K562 (cell line): ENCODE measurements around the gene NCKIPSD. TPM values are rescaled to one million over a fixed set of nuclear protein-coding genes. Genes with fewer than 3 reads are reported as not detected.
"Not testable (repeated sequence)": the region's sequence is repeated elsewhere in the genome, so short reads cannot be mapped to it uniquely, and the experiment has no call there.

Experiments used
- ATAC-seq: fragments of 200-7000 bp; cut with Tn5 transposase; 3 replicates; pipeline ENCODE4 v1.9.1; 2020; ENCODE audit warnings: moderate library complexity
- BruUV-seq: library from RNA; stranded (reverse); fragments of 400-500 nt; replicated peaks from 2 replicates; lab custom pipeline; 2021; lab: Mats Ljungman, UMichigan
- CTCF ChIA-PET: fragments of 300-600 bp; formaldehyde crosslinking; extraction: SDS; loops from one replicate; lab custom pipeline; 2021; ENCODE audit warnings: low intra/inter-chr PET ratio; lab: Yijun Ruan, JAX
- POLR2A ChIA-PET: fragments of 300-600, 350-650 bp; sonication (Branson Sonifier 250); formaldehyde crosslinking; extraction: SDS; loops from one replicate; lab custom pipeline; 2021; ENCODE audit warnings: antibody characterized with exemption, inconsistent platforms; lab: Yijun Ruan, JAX
- DNase-seq, 4 experiments: peaks; one replicate each; pipeline versions ENCODE4 v3.0.0 to v3.0.0-alpha.2; 2011 to 2018; ENCODE audit warnings: low spot score in 3 of 4, mixed read lengths in 3 of 4; ENCODE audit errors: extremely low read depth in 1 of 4
- FAIRE-seq: peaks from 2 replicates; lab custom pipeline; 2011; peaks lifted over from hg19 to GRCh38; lab: Jason Lieb, UNC
- H2AFZ ChIP-seq: 2 replicates; pipeline ENCODE4 v1.6.0; 2011; ENCODE audit warnings: low read depth, low read length, control low read depth, inconsistent platforms
- H3K27ac ChIP-seq: fragments of 200-600 bp; 3 replicates; pipeline ENCODE4 v1.8.0; 2011; ENCODE audit warnings: low read depth, mild to moderate bottlenecking, control low read depth, inconsistent platforms, low read length, moderate library complexity, mixed read lengths; ENCODE audit errors: extremely low read depth
- H3K27me3 ChIP-seq, 2 experiments: fragments of 300-600 bp in 1 of 2; 2 replicates in 1 of 2; 3 replicates in 1 of 2; pipeline versions ENCODE4 v1.6.0 to v1.8.0; 2011; ENCODE audit warnings: inconsistent platforms in 2 of 2, low read length in 2 of 2, mild to moderate bottlenecking in 1 of 2, mixed read lengths in 1 of 2, moderate library complexity in 1 of 2; ENCODE audit not compliant: control insufficient read depth in 2 of 2, insufficient read depth in 2 of 2
- H3K36me3 ChIP-seq: fragments of 300-600 bp; 3 replicates; pipeline ENCODE4 v1.8.0; 2011; ENCODE audit warnings: mild to moderate bottlenecking, low read length, inconsistent platforms; ENCODE audit not compliant: control insufficient read depth, insufficient read depth
- H3K4me1 ChIP-seq, 2 experiments: fragments of 200-600 bp in 1 of 2; replicated peaks in 1 of 2; 2 replicates in 1 of 2; 3 replicates in 1 of 2; pipeline versions ENCODE4 v1.5.1 to v1.8.0; 2011; ENCODE audit warnings: inconsistent platforms in 2 of 2, low read length in 2 of 2, mild to moderate bottlenecking in 1 of 2, mixed read lengths in 1 of 2, moderate library complexity in 1 of 2; ENCODE audit not compliant: control insufficient read depth in 2 of 2, insufficient read depth in 2 of 2
- H3K4me2 ChIP-seq: 2 replicates; pipeline ENCODE4 v1.6.1; 2011; ENCODE audit warnings: low read length, control low read depth, inconsistent platforms, mixed read lengths; ENCODE audit not compliant: insufficient read depth
- H3K4me3 ChIP-seq: fragments of 200-600 bp; sonication (generic), shearing (Covaris generic); 2 replicates; pipeline ENCODE4 v1.5.1; 2016; ENCODE audit warnings: control low read depth, inconsistent platforms
- H3K79me2 ChIP-seq: fragments of 200-600 bp; 3 replicates; pipeline ENCODE4 v1.8.0; 2011; ENCODE audit warnings: low read length, inconsistent platforms; ENCODE audit not compliant: control insufficient read depth, insufficient read depth
- H3K9ac ChIP-seq, 2 experiments: 2 replicates each; pipeline versions ENCODE4 v1.6.0 to v1.6.1; 2011; ENCODE audit warnings: low read depth in 2 of 2, low read length in 2 of 2, control low read depth in 1 of 2, inconsistent platforms in 1 of 2, mild to moderate bottlenecking in 1 of 2, mixed read lengths in 1 of 2; ENCODE audit not compliant: insufficient read depth in 1 of 2
- H3K9me1 ChIP-seq: one replicate; pipeline ENCODE4 v1.6.0; 2011; ENCODE audit warnings: inconsistent platforms, mild to moderate bottlenecking, low read length, moderate library complexity; ENCODE audit not compliant: control insufficient read depth, insufficient read depth
- H3K9me3 ChIP-seq: replicated peaks from 2 replicates; pipeline ENCODE4 v1.5.1; 2011; ENCODE audit warnings: low read depth, low read length, inconsistent platforms; ENCODE audit not compliant: control insufficient read depth, insufficient read depth
- H4K20me1 ChIP-seq: replicated peaks from 2 replicates; pipeline ENCODE4 v1.6.1; 2011; ENCODE audit warnings: low read length, inconsistent platforms, mixed read lengths; ENCODE audit not compliant: control insufficient read depth, insufficient read depth
- CBX1 ChIP-seq: sonication (generic); IDR thresholded peaks from 2 replicates; pipeline ENCODE4 v1.6.1; 2016; ENCODE audit warnings: antibody characterized with exemption, low read depth, mild to moderate bottlenecking
- CXXC5 ChIP-seq: fragments of 250-450 bp; sonication (Bioruptor Pico); IDR thresholded peaks from 2 replicates; pipeline ENCODE4 v1.8.0; 2022; ENCODE audit warnings: inconsistent platforms, mild to moderate bottlenecking, moderate library complexity
- DMBX1 ChIP-seq: fragments of 250-450 bp; sonication (Bioruptor Pico); IDR thresholded peaks from 2 replicates; pipeline ENCODE4 v1.8.0; 2022; ENCODE audit warnings: inconsistent platforms, mild to moderate bottlenecking, moderate library complexity, borderline replicate concordance
- FOXJ2 ChIP-seq: fragments of 200-800 bp; sonication (Bioruptor generic); IDR thresholded peaks from 2 replicates; pipeline ENCODE4 v1.6.1; 2016; ENCODE audit warnings: missing genetic modification characterization, missing compliant biosample characterization
- GABPA ChIP-seq: fragments of 200-800 bp; sonication (Bioruptor generic); conservative IDR thresholded peaks from 2 replicates; pipeline ENCODE4 v1.6.1; 2016; ENCODE audit warnings: low read depth, missing genetic modification characterization, missing compliant biosample characterization
- GATAD2A ChIP-seq: fragments of 450-650 bp; IDR thresholded peaks from 2 replicates; pipeline ENCODE4 v1.6.1; 2017
- MAZ ChIP-seq, 2 experiments: fragments of 450-650 bp in 1 of 2; sonication (generic) in 1 of 2; formaldehyde crosslinking; IDR thresholded peaks in 1 of 2; conservative IDR thresholded peaks in 1 of 2; 2 replicates each; pipeline versions ENCODE4 v1.4.0 to v1.5.0; 2020; ENCODE audit warnings: mild to moderate bottlenecking in 1 of 2, missing genetic modification reagents in 1 of 2
- NR2C2 ChIP-seq, 2 experiments: fragments of 200-800 bp in 1 of 2; sonication (Bioruptor generic) in 1 of 2; sonication (generic) in 1 of 2; formaldehyde crosslinking in 1 of 2; IDR thresholded peaks; 2 replicates each; pipeline versions ENCODE4 v1.6.1 to v1.8.0; 2016 to 2022; ENCODE audit warnings: mild to moderate bottlenecking in 1 of 2, missing compliant biosample characterization in 1 of 2, missing genetic modification characterization in 1 of 2, missing genetic modification reagents in 1 of 2
- PHF8 ChIP-seq: fragments of 200-600 bp; sonication (generic); IDR thresholded peaks from 2 replicates; pipeline ENCODE4 v1.6.1; 2012; ENCODE audit warnings: mixed run types, mild to moderate bottlenecking, inconsistent platforms, low read length, moderate library complexity, borderline replicate concordance
- ZFX ChIP-seq: sonication (generic); formaldehyde crosslinking; IDR thresholded peaks from 2 replicates; pipeline ENCODE4 v1.8.0; 2022; ENCODE audit warnings: mild to moderate bottlenecking, missing genetic modification reagents, moderate library complexity
- ZNF695 ChIP-seq: fragments of 450-650 bp; formaldehyde crosslinking; IDR thresholded peaks from 2 replicates; pipeline ENCODE4 v1.4.0; 2020; ENCODE audit warnings: mild to moderate bottlenecking, moderate library complexity
- WGBS: fragments of 100-300 bp; shearing (Covaris generic); methylation state at CpG from one replicate; pipeline ENCODE4 v1.1.6; 2016; ENCODE audit warnings: low coverage, mixed read lengths; ENCODE audit not compliant: insufficient coverage; ENCODE audit errors: missing lambda C conversion rate; 5-methylcytosine and 5-hydroxymethylcytosine counted together
- in situ Hi-C: fragments of 300-500 bp; cut with MboI; formaldehyde crosslinking; loops from 4 replicates; pipeline ENCODE4 v1.15.0; 2018; ENCODE audit warnings: inconsistent platforms, mixed read lengths
- intact Hi-C: fragments of 100-400 bp; cut with micrococcal nuclease; formaldehyde crosslinking; loops from 2 replicates; pipeline ENCODE4 v1.14.2; 2022
- polyA plus RNA-seq, 8 experiments: library from polyadenylated mRNA; depleted of rRNA in 4 of 8; stranded (reverse) in 5 of 8; unstranded in 3 of 8; fragments of >200 nt; fragmentation: Nextera tagmentation in 2 of 8; fragmentation: Illumina TruSeq in 1 of 8; extraction: Ambion mirVana in 2 of 8; extraction: Trizol in 1 of 8; gene quantifications; 2 replicates each; pipeline versions ENCODE4 v1.2.1 to v1.2.3, GENCODE V29; 2011 to 2014; ENCODE audit warnings: inconsistent platforms in 1 of 8, missing spikeins in 1 of 8
- total RNA-seq, 7 experiments: library from RNA; depleted of rRNA in 6 of 7; stranded (reverse); fragments of >200 nt in 6 of 7; fragmentation: Illumina TruSeq in 2 of 7; extraction: Trizol in 2 of 7; gene quantifications; 2 replicates each; pipeline versions ENCODE4 v1.2.1 to v1.2.3, GENCODE V29; 2011 to 2021; ENCODE audit warnings: low replicate concordance in 1 of 7
- TF ChIP-seq, protein P1 (sequence below): fragments of 250-450 bp; sonication (Bioruptor Pico); IDR thresholded peaks from 2 replicates; pipeline ENCODE4 v1.4.0; 2020; ENCODE audit warnings: mild to moderate bottlenecking, moderate library complexity

The NCKIPSD gene
- total and polyA plus RNA-seq, 9 of the 15 experiments (the other 6 are each of a cell fraction or from before 2014, with no cell fraction given), result 0.49 to 24.4 (median 12.3) TPM

DNA sequence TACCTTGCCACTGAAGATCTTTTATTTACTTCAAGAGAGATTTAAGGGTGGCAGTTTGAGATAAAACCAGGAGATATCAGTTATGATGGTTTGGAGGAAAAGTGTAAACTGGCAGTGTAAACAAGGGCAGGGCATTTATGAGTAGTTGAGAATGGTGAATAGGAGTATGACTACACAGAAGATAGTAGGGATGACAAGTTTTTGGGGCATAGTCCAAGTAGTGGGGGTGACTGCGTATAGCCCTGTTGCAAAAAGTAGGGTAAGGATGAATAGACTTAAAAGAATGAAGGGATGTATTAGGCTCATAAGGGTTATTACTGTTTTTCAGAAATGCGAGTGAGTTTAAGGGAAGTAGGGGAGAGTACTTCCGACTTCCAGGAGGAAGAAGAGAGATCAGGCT lies 37.6 kb upstream of the NCKIPSD start:
- FAIRE-seq, H3K9me1 ChIP-seq, BruUV-seq, H3K4me1 ChIP-seq, H3K9me3 ChIP-seq, H3K27me3 ChIP-seq, H3K9ac ChIP-seq, intact Hi-C loops, H3K4me3 ChIP-seq, H4K20me1 ChIP-seq, in situ Hi-C loops, CTCF ChIA-PET, H3K79me2 ChIP-seq, H3K27ac ChIP-seq, H3K4me2 ChIP-seq, H3K36me3 ChIP-seq, POLR2A ChIA-PET, DNase-seq, ATAC-seq: not testable (repeated sequence)
- H2AFZ ChIP-seq, result 0 out of 2 replicates have a peak overlapping the region, but pooled peaks have one; percentile 9
- 46% methylated on average over 3 of the region's 3 CpGs for WGBS

DNA sequence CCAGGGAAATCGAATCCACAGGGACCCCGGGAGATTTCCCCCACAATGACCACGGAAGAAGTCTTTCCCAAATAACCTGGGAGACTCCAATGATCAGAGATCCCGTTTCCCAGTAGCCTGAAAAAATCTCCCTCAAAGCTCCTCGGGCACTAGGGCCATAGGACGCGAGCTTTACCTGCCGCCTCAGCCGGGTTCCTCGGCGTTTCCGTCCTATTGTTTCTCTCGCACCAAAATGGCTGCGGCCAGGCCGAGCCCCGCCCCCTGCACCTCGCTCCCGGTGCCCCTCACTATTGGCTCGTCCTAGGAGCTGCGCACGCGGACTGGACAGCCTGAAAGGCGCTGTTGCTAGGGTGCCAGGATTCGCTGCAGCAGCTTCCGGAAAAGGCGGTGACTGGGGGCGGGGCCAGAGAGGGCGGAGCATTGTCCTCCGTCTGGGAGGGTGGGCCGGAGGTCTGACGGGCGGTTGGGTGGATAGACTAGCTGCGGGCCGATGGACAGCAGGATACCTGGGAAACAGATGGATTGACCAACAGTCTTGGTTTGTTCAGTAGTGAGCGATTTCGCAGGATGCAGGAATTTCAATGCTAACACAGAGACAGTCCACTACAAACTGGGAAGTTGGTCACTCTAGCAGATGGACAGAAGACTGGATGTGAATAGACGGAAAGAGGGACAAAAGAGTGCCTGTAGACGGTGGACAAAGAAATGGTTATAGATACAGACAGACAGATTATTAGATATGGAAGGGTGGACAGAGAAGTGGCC lies 31.4 kb upstream of the NCKIPSD start, which contains the start of gene IP6K2:
Gene IP6K2, minus strand, starts transcription at position 240 of the 765 bp plus-strand sequence. CDS start 21,930 bp downstream, outside the sequence.
- H3K4me3 ChIP-seq, result peak within 1 kb of the TSS; percentile 98
- no peaks in the 10 kb centered on the region for H3K9me3 ChIP-seq
- no peaks in the 10 kb centered on the region for H4K20me1 ChIP-seq
- WGBS, result 5% methylated on average over 23 of the region's 38 CpGs
- H3K9ac ChIP-seq, result peak within 1 kb of the TSS; percentile 97 to 98
- peaks cover 27% of the 10 kb centered on the region for H3K36me3 ChIP-seq
- BruUV-seq, result no TSS peak
- intact Hi-C loops, result loop anchor here (1.0 kb wide), 1 partner anchor 23 kb away; no protein-coding TSS in a partner anchor
- peak within 1 kb of the TSS; percentile 96 for H2AFZ ChIP-seq
- ChIA-PET POLR2A (interaction anchor here (0.5 to 2.3 kb wide), 8 partner anchors 9 to 545 kb away, joined by 3 to 13 read pairs (median 4); partner anchors contain the start of gene ARIH2), CTCF (no interaction called here)
- peak within 1 kb of the TSS; percentile 91 for H3K4me2 ChIP-seq
- FAIRE-seq, result peak; percentile 97
- H3K27me3 ChIP-seq, result no peaks in the 10 kb centered on the region
- H3K79me2 ChIP-seq, result peaks cover 48% of the 10 kb centered on the region
- ATAC-seq, result peak; percentile 100
- peaks cover 3 to 9% of the 10 kb centered on the region in 2 experiments; a peak in 4 of 5 replicates for H3K4me1 ChIP-seq
- H3K9me1 ChIP-seq, result no peaks in the 10 kb centered on the region
- in situ Hi-C loops, result no loop called here
- peak within 1 kb of the TSS; percentile 98 for H3K27ac ChIP-seq
- DNase-seq, result peak; percentile 91 to 96 (median 94)
- no peak for TF ChIP-seq GATAD2A
- TF ChIP-seq ZFX (CRISPR knock-in tag), result peak; percentile 56
- peak; percentile 87 for TF ChIP-seq PHF8
- no peak for TF ChIP-seq NR2C2 (CRISPR knock-in tag; IDR thresholded peaks at IDR 0.05)
- 0 out of 2 replicates have a peak, but pooled peaks have one; percentile 10 for TF ChIP-seq NR2C2 (tag; IDR thresholded peaks at IDR 0.05)
- no peak for TF ChIP-seq MAZ (CRISPR knock-in tag; conservative IDR thresholded peaks at IDR 0.05 in 1 of 2, IDR thresholded peaks at IDR 0.05 in 1 of 2)
- no peak for TF ChIP-seq CBX1
- TF ChIP-seq, protein P1, sequence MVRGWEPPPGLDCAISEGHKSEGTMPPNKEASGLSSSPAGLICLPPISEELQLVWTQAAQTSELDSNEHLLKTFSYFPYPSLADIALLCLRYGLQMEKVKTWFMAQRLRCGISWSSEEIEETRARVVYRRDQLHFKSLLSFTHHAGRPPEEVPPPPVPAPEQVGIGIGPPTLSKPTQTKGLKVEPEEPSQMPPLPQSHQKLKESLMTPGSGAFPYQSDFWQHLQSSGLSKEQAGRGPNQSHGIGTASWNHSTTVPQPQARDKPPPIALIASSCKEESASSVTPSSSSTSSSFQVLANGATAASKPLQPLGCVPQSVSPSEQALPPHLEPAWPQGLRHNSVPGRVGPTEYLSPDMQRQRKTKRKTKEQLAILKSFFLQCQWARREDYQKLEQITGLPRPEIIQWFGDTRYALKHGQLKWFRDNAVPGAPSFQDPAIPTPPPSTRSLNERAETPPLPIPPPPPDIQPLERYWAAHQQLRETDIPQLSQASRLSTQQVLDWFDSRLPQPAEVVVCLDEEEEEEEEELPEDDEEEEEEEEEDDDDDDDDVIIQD (CRISPR knock-in tag), result no peak
- TF ChIP-seq GABPA (tag), result peak; percentile 74
- TF ChIP-seq FOXJ2, result no peak
- no peak for TF ChIP-seq DMBX1
- no peak for TF ChIP-seq ZNF695 (CRISPR knock-in tag)
- TF ChIP-seq CXXC5 (CRISPR knock-in tag), result peak; percentile 52
